GM19468 (cell line): Measurements from ENCODE around the gene ZNF592.

ENCODE experiments used
- ATAC-seq: cut with Tn5 transposase; IDR thresholded peaks from one replicate; pipeline ENCODE4 v1.9.1; 2021; ENCODE audit warnings: mild to moderate bottlenecking, moderate library complexity, moderate number of reproducible peaks; ENCODE audit not compliant: unreplicated experiment; ENCODE audit errors: extremely low read depth

The ZNF592 gene

GRCh38 chr15:84824260-84825007 is 76.0 kb downstream of the ZNF592 start:
- no peak for ATAC-seq

DNA sequence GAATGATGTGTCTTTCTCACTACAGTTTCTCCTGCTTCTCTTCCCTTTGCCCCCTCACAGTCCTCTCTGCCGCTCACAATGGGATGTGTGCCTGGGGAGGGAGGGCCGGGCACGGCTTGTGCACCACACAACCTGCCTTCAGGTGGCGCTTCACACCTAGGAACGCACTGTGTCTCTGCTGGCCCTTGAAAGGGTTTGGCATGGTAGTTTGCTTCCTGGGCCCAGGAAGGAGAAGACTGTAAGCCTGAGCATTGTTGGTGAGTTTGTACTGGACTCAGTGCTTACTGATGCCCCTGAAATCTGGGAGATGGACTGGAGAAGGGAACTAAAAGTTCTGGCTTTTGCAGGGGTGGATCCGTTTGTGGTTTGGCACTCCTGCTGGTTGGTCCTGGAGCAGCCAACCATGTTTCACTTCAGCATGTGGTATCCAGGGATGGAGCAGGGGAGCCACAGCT is 78.0 kb downstream of the ZNF592 start:
- no peak for ATAC-seq

GRCh38 chr15:84827246-84827645 is 78.9 kb downstream of the ZNF592 start:
- ATAC-seq = no peak

DNA sequence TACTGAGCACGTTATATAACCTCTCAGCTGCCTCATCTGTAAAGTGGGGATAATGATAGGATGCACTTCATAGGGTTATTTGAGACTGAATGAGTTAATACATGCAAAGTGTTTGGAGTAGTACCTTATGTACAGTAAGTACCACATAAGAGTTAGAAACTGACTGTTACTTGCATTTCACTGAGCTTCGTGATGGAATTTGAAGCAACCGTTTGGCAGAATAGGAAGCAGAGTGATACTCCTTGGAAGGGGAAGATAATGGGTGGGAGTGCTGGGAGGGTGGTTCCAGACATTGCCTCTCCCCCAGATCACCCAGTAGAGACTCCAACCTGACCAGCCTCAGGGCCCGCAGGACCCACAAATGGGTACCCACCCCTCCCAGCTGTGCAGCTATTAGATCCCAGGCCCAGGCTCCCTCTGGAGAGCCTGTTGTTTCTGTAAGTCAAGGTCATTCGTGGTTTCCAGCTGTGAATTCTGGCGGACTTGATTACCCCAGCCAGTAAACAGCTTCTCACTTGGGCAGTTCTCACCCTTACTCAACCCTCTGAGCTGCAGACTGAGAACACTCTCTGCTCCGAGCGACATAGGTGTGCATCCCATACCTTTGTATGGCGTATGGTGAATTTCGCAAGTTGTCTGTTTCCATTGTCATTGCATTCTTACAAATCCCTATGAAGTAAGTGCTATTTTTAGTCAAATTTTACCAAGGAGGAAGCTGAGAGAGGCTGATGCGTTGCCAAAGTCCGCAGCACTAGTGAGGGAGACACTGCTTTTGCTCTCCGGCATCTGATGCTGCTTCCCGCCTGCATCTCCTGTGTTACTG is 79.9 kb downstream of the ZNF592 start:
- no peak for ATAC-seq

DNA sequence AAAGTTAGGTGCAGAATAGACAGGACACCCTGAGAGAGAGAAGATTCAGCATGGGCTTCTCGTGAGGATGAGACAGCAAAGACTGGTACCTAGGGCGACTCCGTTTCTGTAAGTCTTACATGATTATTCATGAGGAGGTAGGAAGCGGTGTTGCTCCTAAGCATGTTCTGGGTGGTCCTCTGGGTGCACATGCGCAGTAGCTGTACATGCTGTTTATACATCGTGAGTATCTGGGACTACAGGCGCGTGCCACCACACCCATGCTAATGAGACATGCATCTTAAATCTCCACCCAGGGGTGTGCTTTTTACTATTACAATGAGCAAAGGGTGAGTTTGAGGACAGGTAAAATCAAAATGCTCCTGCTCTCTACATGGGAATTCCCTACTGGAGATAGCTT is 81.0 kb downstream of the ZNF592 start:
- ATAC-seq = no peak

DNA sequence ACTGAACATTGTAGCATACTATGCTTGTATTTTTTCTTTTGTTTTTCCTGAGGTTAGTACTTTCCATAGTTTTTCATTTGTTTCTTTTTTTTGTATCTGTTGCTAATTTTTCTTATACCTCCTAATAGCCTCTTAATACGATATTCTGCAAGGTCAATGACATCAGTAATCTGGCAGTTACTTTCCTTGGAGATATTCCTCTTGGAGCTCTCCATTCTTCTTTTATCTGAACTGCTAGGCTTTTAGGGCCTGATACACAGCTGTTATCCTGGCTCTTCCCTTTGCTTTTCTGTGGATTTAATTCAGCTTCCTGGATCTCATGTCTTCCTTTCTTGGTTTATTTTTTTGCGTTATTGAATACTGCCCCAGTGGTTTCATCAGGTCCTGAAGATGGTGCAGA is 81.6 kb downstream of the ZNF592 start:
- ATAC-seq = no peak

DNA sequence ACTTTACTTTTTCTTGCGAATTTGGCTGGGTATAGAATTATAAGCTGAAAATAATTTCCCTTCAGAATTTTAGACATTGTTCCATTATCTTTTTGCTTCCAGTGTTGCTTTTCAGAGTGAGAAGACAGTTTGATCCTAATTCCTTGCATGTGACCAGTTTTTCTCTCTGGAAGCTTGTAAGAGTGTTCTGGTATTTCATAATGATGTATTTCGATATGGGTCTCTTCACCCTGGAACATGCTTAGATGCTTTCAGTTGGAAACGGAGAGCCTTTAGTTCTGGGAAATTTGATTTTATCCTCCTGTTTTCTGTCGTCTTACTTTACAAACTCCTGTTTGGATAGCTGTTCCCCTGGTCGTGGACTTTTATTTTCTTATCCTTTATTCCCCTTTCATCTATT is 82.6 kb downstream of the ZNF592 start:
- ATAC-seq = no peak

DNA sequence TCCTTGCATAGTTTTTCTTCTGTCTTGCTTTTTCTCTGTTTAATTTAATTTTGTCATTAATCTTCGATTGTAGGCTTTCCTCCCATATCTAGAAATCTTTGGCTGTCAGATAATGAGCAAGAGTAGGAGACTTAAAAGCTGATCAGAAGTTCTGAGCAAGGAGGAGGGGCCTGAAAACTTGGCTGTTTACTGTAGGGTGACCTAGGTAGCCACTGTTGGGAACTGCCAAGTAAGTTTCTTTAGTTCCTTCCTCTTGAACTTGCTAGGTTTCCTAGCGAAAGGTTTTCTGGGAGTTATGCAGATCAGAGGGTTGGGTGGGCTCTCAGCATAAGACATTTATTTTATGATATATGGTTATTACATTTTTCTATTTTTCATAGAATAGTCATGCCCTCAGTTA is 83.2 kb downstream of the ZNF592 start:
- no peak for ATAC-seq

GRCh38 chr15:84832448-84833040 is 84.2 kb downstream of the ZNF592 start:
- no peak for ATAC-seq

DNA sequence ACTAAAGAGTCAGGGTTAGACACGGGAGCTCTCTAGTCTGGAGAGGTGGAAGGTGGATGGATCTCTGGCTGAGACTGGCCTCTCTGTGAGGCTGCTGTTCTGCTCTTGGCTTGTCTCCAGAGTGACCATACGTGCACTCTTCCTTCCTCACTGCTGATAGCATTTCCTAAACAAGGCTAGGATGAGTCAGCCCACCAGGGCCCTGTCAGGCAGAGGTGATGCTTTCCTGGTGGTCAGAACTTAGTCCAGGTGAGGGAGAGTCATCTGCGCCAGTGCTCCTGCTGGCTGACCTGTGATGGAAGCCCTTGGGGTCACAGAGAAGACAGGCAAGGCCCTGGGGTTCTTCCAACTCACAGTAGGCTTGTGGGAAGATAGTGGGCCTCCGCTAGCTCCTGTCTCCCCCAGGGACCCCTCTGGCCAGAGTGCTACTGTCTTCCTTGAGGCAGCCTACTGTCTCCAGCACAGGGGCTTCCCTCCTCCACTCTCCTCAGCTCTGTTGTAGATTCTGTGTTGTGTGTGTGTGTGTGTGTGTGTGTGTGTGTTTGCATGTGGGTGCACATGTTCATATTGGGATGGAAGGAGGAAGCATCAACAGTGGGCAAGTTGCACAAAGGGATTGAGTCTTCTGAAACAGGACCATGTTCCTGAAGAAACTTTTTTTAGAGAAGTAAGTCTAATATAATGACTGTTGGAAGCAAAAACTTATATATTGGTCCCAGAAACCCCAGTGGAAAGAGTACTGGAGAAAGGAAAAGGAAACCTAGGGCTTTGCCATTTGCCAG is 85.2 kb downstream of the ZNF592 start:
- ATAC-seq = no peak

- ATAC-seq = no peak
Observed at GRCh38 chr15:84834229-84834955, 86.0 kb downstream of the ZNF592 start.

DNA sequence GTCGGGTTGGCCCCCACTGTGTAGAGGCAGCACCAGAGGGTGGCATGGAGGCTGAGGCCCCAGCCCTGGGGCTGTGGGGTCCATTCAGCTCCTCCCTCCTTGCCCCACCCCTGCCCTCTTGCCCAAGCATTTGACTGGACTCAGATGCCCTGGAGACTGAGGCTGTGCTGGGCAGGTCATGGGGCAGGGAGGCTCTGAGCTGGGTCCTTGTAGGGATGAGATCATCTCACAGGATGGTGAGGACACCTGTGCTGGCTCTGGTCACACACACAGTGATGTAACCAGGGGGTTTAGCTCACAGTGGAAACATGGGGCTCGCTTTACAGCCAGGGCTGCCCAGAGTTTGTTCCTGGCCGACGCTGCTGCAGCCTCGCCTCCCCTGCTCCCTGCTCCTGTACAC is 86.6 kb downstream of the ZNF592 start:
- no peak for ATAC-seq

- ATAC-seq = no peak
Observed at GRCh38 chr15:84835661-84836337, 87.4 kb downstream of the ZNF592 start.

DNA sequence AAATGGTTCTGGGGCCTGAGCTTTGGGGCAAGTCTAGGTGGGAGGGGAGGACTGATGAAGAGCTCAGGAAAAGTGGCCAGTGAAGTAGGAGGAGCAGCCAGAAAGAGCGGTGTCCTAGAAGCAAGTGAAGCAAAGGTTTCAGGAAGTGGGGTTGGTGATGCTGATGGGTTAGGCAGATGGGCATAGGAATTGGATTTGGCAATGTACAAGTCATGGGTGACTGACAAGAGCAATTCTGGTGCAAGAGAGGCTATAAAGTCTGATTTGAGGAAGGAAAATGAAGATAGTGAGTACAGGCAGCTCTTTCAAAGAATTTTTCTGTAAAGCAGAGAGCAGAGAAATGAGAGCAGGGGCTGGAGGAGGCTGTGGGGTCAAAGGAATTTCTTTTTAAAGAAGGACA is 88.5 kb downstream of the ZNF592 start:
- ATAC-seq = no peak

DNA sequence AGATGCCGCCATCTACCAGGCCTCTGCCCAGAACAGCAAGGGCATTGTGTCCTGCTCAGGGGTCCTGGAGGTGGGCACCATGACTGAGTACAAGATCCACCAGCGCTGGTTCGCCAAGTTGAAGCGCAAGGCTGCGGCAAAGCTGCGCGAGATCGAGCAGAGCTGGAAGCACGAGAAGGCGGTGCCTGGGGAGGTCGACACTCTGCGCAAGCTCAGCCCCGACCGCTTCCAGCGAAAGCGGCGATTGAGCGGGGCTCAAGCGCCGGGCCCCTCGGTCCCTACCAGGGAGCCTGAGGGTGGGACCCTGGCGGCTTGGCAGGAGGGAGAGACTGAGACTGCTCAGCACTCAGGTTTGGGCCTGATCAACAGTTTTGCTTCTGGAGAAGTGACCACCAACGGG is 91.3 kb downstream of the ZNF592 start:
- no peak for ATAC-seq

DNA sequence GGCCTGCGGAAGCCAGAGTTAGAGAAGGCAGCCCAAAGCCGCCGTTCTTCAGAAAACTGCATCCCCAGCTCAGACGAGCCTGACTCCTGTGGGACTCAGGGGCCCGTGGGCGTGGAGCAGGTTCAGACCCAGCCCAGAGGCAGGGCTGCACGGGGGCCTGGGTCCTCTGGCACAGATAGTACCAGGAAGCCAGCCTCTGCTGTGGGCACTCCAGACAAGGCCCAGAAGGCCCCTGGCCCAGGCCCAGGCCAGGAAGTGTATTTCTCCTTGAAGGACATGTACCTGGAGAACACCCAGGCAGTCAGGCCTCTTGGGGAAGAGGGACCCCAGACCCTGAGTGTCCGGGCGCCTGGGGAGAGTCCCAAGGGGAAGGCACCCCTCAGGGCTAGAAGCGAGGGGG is 91.9 kb downstream of the ZNF592 start:
- ATAC-seq = no peak

- ATAC-seq = no peak
Observed at GRCh38 chr15:84840741-84841429, 92.5 kb downstream of the ZNF592 start.

- no peak for ATAC-seq
Observed at GRCh38 chr15:84842781-84843180, 94.4 kb downstream of the ZNF592 start.

- no peak for ATAC-seq
Observed at GRCh38 chr15:84844964-84845363, 96.6 kb downstream of the ZNF592 start.
